RWPE2 (cell line): Measurements from ENCODE around the gene PTGER1.

Source experiments
- ATAC-seq: fragments of 200-7000 bp; cut with Tn5 transposase; 3 replicates; pipeline ENCODE4 v1.9.1; 2021; ENCODE audit warnings: low read depth
- DNase-seq: peaks from one replicate; pipeline ENCODE4 v3.0.0-alpha.2; 2020; ENCODE audit warnings: low spot score
- H3K27ac ChIP-seq: fragments of 450-650 bp; 2 replicates; pipeline ENCODE4 v1.5.1; 2017; ENCODE audit warnings: mild to moderate bottlenecking; ENCODE audit not compliant: poor library complexity, severe bottlenecking
- H3K27me3 ChIP-seq: fragments of 250-450 bp; sonication (Bioruptor Pico); 2 replicates; pipeline ENCODE4 v1.5.1; 2021; ENCODE audit warnings: mild to moderate bottlenecking, moderate library complexity; ENCODE audit not compliant: insufficient read depth, poor library complexity, severe bottlenecking
- H3K36me3 ChIP-seq: fragments of 250-450 bp; sonication (Bioruptor Pico); 2 replicates; pipeline ENCODE4 v1.5.1; 2020; ENCODE audit warnings: low read depth, mild to moderate bottlenecking, moderate library complexity
- H3K4me1 ChIP-seq: fragments of 250-450 bp; sonication (Bioruptor Pico); 2 replicates; pipeline ENCODE4 v1.5.1; 2021; ENCODE audit warnings: mild to moderate bottlenecking, moderate library complexity; ENCODE audit not compliant: insufficient read depth, poor library complexity, severe bottlenecking
- H3K4me3 ChIP-seq: fragments of 250-450 bp; sonication (Bioruptor Pico); 2 replicates; pipeline ENCODE4 v1.5.1; 2021; ENCODE audit warnings: mild to moderate bottlenecking, moderate library complexity; ENCODE audit not compliant: severe bottlenecking
- H3K9me3 ChIP-seq: fragments of 250-450 bp; sonication (Bioruptor Pico); 2 replicates; pipeline ENCODE4 v1.5.1; 2021; ENCODE audit warnings: mild to moderate bottlenecking, moderate library complexity; ENCODE audit not compliant: severe bottlenecking
- TF ChIP-seq, protein P1 (sequence below): fragments of 450-650 bp; IDR thresholded peaks from one replicate; pipeline ENCODE4 v1.5.1; 2017; ENCODE audit warnings: mild to moderate bottlenecking, moderate library complexity; ENCODE audit not compliant: poor library complexity, severe bottlenecking

The PTGER1 gene

DNA sequence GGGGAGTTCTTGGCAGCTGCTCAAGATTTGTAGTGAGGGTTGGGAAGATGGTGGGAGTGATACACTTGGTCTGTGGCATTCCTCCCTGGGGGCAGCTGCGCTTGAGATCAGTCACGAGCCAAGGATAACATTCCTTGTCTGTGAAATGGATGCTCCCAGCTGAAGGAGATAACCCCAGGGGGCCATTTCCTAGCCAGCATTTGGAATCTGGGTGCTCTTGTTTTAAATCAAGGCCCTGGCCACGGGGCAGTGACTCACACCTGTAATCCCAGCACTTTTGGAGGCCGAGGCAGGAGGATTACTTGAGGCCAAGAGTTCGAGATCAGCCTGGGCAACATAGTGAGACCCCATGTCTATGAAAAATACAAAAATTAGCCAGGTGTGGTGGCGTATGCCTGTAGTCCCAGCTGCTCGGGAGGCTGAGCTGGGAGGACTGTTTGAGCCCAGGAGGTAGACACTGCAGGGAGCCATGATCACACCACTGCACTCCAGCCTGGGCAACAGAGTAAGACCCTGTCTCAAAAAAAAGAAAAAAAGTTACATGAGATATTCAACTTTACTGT, 37.5 kb downstream of the PTGER1 start:
- Histone ChIP-seq H3K36me3 (peaks cover 14% of the 10 kb centered on the region), H3K4me1 (peaks cover 10% of the 10 kb centered on the region), H3K9me3 (no peaks in the 10 kb centered on the region), H3K27me3 (no peaks in the 10 kb centered on the region), H3K4me3 (no peak overlapping the region), H3K27ac (no peak overlapping the region)
- no peak for DNase-seq
- TF ChIP-seq, protein P1, sequence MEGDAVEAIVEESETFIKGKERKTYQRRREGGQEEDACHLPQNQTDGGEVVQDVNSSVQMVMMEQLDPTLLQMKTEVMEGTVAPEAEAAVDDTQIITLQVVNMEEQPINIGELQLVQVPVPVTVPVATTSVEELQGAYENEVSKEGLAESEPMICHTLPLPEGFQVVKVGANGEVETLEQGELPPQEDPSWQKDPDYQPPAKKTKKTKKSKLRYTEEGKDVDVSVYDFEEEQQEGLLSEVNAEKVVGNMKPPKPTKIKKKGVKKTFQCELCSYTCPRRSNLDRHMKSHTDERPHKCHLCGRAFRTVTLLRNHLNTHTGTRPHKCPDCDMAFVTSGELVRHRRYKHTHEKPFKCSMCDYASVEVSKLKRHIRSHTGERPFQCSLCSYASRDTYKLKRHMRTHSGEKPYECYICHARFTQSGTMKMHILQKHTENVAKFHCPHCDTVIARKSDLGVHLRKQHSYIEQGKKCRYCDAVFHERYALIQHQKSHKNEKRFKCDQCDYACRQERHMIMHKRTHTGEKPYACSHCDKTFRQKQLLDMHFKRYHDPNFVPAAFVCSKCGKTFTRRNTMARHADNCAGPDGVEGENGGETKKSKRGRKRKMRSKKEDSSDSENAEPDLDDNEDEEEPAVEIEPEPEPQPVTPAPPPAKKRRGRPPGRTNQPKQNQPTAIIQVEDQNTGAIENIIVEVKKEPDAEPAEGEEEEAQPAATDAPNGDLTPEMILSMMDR = no peak
- ATAC-seq = no peak

DNA sequence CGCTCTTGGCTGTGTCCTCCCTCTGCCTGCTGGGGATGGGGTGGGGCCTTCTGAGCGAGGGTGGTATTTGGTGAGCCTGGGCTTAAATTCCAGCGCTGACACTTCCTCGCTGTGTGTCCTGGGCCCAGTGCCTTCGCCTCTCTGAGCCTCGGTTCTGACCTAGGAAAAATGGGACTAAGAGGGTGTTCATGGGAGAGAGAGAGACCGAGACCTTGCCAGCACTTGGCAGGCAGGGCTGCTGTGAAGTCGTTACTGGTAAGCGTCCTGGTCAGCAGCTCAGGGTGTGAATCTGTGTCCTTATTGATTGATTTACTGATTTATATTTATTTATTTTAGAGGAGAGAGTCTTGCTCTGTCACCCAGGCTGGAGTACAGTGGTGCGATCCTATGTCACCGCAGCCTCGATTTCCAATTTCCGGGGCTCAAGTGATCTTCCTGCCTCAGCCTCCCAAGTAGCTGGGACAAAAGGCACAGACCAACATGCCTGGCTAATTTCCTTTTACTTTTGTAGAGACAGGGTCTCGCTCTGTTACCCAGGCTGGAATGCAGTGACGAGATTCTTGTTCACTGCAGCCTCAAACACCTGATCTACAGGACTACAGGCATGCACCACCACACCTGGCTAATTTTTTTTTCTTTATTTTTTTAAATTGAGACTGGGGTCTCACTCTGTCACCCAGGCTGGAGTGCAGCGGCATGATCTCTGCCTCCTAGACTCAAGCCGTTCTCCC, 39.7 kb downstream of the PTGER1 start:
- Histone ChIP-seq H3K27me3 (no peaks in the 10 kb centered on the region), H3K36me3 (peaks cover 5% of the 10 kb centered on the region; the same call in 1 of the 2 replicates), H3K9me3 (no peaks in the 10 kb centered on the region), H3K4me3 (no peak overlapping the region), H3K27ac (peak overlapping the region; percentile 41), H3K4me1 (peaks cover 10% of the 10 kb centered on the region)
- no peak for ATAC-seq
- DNase-seq = no peak
- TF ChIP-seq, protein P1 = no peak

DNA sequence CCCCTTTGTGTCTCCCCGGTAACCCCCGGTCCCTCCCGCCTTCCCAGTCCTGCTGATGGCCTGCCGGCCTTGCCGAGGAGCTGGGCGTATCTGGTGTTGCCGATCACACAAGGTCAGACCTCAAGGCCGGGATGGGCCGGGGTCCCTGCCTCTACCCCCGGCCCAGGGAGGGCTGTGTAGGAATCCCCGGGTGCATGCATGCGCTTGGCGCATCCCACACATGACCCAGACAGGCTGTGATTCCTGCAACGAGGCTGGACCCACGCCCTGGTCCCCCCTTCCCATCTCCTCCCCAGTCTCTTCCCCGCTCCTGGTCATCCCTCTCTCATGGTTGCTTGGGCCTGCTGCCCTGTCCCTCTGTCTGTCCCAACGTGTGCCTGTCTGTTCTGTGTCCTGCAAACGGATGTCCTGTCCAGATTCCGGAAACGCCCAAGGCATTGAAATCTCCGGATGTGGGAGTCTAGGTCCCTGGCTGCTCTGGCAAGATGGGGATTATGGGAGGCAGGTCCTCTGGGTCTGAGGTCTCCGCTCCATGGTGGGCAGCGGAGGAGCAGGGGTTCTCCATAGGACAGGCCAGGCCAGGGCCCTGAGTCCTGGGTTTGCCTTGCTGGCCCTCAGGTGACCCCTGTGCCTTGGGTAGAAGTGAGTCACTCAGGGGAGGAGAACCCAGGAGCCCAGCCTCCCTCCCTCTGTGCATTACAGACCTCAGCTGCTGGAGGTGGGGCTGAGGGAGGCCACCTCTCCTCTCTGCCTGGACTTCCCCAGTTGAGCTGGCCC, 40.4 kb downstream of the PTGER1 start:
- DNase-seq = no peak
- Histone ChIP-seq H3K4me3 (no peak overlapping the region), H3K36me3 (peaks cover 5% of the 10 kb centered on the region; the same call in 1 of the 2 replicates), H3K27ac (peak overlapping the region; percentile 41), H3K9me3 (no peaks in the 10 kb centered on the region), H3K27me3 (no peaks in the 10 kb centered on the region), H3K4me1 (peaks cover 10% of the 10 kb centered on the region)
- ATAC-seq = peak; percentile 82
- TF ChIP-seq, protein P1 = no peak

DNA sequence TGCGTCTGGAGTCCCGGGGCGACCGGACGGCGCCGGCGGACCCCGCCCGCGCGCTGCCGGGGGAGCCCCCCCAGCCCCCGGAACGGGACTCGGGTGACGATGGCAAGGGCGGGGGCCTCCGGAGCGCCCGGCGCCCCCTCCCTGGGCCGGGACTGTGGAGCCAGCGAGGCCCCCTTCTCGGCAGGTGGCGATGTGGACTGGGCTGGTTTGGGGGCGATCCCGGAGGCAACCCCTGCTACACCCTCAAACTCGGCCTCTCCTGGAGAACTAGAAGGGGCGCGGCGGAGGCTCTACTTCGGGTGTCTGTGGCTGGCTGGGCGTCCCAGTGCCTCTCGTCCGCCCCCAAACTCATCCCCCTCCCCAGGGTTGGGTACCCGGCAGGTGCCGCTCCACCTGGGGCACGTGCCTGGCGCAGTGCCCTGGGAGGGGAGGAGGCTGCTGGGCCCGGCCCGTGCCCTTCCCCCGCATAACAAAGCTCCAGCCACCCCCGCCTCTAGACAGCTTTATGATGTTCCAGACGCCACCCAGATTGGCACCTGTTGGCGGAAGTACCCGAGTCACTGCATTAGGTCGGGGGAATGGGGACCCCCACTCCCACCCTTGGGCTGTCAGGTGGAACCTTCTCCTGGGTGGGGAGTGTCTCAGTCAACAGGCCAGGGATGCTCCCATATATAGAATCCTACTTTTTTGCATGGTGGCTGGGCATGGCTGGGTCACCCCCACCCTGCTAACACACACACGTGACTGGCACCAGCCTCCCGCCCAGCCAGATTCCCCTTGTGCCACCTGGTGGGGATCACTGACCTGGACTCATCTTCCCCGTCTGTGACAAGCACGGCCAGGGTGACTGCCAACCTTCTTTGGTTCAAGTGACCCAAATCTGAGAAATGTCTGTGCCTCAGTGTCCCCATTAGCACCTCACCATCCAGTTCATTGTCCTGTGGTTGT, 41.3 kb downstream of the PTGER1 start:
- TF ChIP-seq, protein P1 = no peak
- peaks cover 5% of the 10 kb centered on the region; the same call in 1 of the 2 replicates for H3K36me3 ChIP-seq
- ATAC-seq (peak; percentile 32; the same call in 2 of the 3 replicates), DNase-seq (no peak)
- H3K4me1 ChIP-seq = peaks cover 10% of the 10 kb centered on the region
- no peaks in the 10 kb centered on the region for H3K9me3 ChIP-seq
- peak overlapping the region; percentile 72 for H3K4me3 ChIP-seq
- H3K27me3 ChIP-seq = no peaks in the 10 kb centered on the region
- H3K27ac ChIP-seq = peak overlapping the region; percentile 41
